HFF-Myc (cell line): ENCODE measurements around the gene MBP.

Experiments used
- DNase-seq: peaks from one replicate; pipeline ENCODE4 v3.0.0-alpha.2; 2011; ENCODE audit warnings: low read depth; ENCODE audit errors: extremely low read depth
- H3K4me3 ChIP-seq: replicated peaks from 2 replicates; pipeline ENCODE4 v1.5.1; 2011; ENCODE audit warnings: low read depth, mild to moderate bottlenecking, control low read depth, low read length
- CTCF ChIP-seq: IDR thresholded peaks from 2 replicates; pipeline ENCODE4 v1.5.1; 2012; ENCODE audit warnings: mild to moderate bottlenecking, low read depth, low read length, control low read depth; ENCODE audit errors: missing control alignments

The MBP gene

DNA sequence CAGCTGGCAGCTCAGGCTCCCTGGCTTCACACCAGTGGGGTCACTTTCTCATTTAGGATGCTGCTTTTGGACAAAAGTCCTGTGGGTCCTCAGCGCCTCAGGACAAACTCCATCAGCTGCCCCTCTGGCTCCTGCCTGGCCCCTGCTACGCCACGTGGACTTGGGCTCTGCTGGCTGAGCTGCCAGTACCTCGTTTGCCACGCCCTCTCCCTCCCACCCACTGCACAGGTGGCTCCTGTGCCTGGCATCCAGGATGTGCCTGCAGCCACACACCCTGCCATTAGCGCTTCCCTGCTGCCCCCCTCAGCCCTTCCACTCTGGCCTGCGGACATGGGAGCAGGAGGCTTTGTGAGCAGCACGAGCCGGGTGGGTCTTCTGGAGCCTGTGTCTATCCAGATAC, 191.3 kb downstream of the MBP start:
- no peak for TF ChIP-seq CTCF
- no peak for DNase-seq
- H3K4me3 ChIP-seq, result no peak overlapping the region

GRCh38 chr18:76938619-76939018, 194.0 kb downstream of the MBP start:
- DNase-seq, result no peak
- no peak for TF ChIP-seq CTCF

GRCh38 chr18:76937597-76937996, 195.0 kb downstream of the MBP start:
- DNase-seq, result no peak
- H3K4me3 ChIP-seq, result no peak overlapping the region
- no peak for TF ChIP-seq CTCF

More at GRCh38 chr18:76938619-76939018, 194.0 kb downstream of the MBP start:
- no peak overlapping the region for H3K4me3 ChIP-seq

GRCh38 chr18:76936877-76937276, 195.7 kb downstream of the MBP start:
- H3K4me3 ChIP-seq, result no peak overlapping the region
- DNase-seq, result no peak
- no peak for TF ChIP-seq CTCF

GRCh38 chr18:76935722-76936337, 196.8 kb downstream of the MBP start:
- DNase-seq, result no peak
- H3K4me3 ChIP-seq, result no peak overlapping the region
- TF ChIP-seq CTCF, result no peak

GRCh38 chr18:76932026-76932819, 200.4 kb downstream of the MBP start:
- DNase-seq, result no peak
- H3K4me3 ChIP-seq, result no peak overlapping the region
- TF ChIP-seq CTCF, result no peak
